Osteocyte (in vitro differentiated cells): ENCODE results near the gene ANP32B. TPM values are rescaled to one million over a fixed set of nuclear protein-coding genes. Genes with fewer than 3 reads are reported as not detected.
A peak's percentile ranks its signal among the peaks of the same experiment; 100 is the strongest.

Source experiments
- DNase-seq: peaks from one replicate; pipeline ENCODE4 v3.0.0; 2021; ENCODE audit warnings: mixed read lengths; ENCODE audit not compliant: unreplicated experiment; ENCODE audit errors: extremely low spot score
- H3K27ac Mint-ChIP-seq: one replicate; pipeline ENCODE4 v1.8.0; 2021; ENCODE audit warnings: mild to moderate bottlenecking, mixed read lengths; ENCODE audit not compliant: unreplicated experiment
- H3K27me3 Mint-ChIP-seq: one replicate; pipeline ENCODE4 v1.8.0; 2021; ENCODE audit warnings: mixed read lengths; ENCODE audit not compliant: unreplicated experiment
- H3K36me3 Mint-ChIP-seq: one replicate; pipeline ENCODE4 v1.8.0; 2021; ENCODE audit warnings: mixed read lengths; ENCODE audit not compliant: unreplicated experiment
- H3K4me1 Mint-ChIP-seq: one replicate; pipeline ENCODE4 v1.8.0; 2021; ENCODE audit warnings: mixed read lengths; ENCODE audit not compliant: unreplicated experiment
- H3K4me3 Mint-ChIP-seq: one replicate; pipeline ENCODE4 v1.8.0; 2021; ENCODE audit warnings: mild to moderate bottlenecking, moderate library complexity, mixed read lengths; ENCODE audit not compliant: unreplicated experiment
- H3K9me3 Mint-ChIP-seq: one replicate; pipeline ENCODE4 v1.8.0; 2021; ENCODE audit warnings: mixed read lengths; ENCODE audit not compliant: unreplicated experiment
- CTCF ChIP-seq: fragments of 200-600 bp; sonication (generic); IDR thresholded peaks from 2 replicates; pipeline ENCODE4 v1.5.0; 2021; ENCODE audit warnings: antibody characterized with exemption, mild to moderate bottlenecking, moderate library complexity
- total RNA-seq: library from RNA; stranded (reverse); gene quantifications from 2 replicates; pipeline ENCODE4 v1.2.1, GENCODE V29; 2021

Gene ANP32B
- total RNA-seq, 1 donor from 2014 or later: 114 TPM

- H3K27ac Mint-ChIP-seq: peak overlapping the region; percentile 78
- no peak for TF ChIP-seq CTCF
- H3K4me3 Mint-ChIP-seq: peak overlapping the region; percentile 78
- H3K27me3 Mint-ChIP-seq: peaks cover 6% of the 10 kb centered on the region
- H3K36me3 Mint-ChIP-seq: no peaks in the 10 kb centered on the region
- DNase-seq: peak; percentile 84
- H3K4me1 Mint-ChIP-seq: peaks cover 41% of the 10 kb centered on the region
- H3K9me3 Mint-ChIP-seq: no peaks in the 10 kb centered on the region
Measured at GRCh38 chr9:97983589-97984187, 547 bp downstream of the ANP32B start.

- peak; percentile 90 for DNase-seq
- Mint-ChIP-seq H3K9me3 (no peaks in the 10 kb centered on the region), H3K27me3 (peaks cover 3% of the 10 kb centered on the region), H3K4me3 (peak overlapping the region; percentile 68), H3K27ac (no peak overlapping the region), H3K36me3 (no peaks in the 10 kb centered on the region), H3K4me1 (peaks cover 48% of the 10 kb centered on the region)
- no peak for TF ChIP-seq CTCF
Measured at GRCh38 chr9:97984188-97985057, 1.3 kb downstream of the ANP32B start.

DNA sequence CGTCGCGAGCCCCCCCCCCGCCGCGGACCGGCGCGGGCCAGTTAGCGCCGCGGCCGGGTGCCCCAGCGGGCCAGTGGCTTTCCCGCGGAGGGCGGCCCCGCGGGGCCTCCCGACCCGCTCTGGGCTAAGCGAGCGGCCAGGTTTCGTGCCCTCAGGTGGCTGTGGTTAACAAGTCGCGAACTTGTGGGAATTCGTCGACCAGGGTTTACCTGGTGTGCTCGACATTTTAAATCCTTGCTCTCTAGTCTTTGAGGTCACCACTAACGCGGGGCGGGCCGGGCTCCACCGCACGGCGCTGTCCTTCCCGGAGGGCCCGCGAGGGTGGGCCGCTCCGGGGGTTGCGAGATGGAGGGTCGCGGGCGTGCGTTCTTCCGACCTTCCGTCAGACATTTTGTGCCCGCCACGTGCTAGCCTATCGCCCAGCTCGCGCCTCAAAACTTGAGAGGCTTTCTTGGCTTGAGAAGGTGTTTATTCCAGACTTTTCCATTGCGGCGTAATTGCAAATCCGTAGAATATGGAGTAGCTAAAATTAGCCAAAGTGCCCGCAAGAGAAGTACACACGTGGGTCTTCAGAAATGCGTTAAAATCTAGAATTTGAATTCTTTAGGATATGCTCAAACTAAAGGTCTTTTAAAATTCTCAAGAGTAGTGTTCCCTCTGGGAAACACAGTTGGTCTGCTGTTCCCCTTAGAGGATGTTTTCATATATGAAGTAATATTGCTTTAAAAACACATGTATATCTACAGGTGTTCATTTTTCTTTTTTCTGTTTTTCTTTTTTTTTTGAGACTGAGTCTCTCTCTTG, 2.1 kb downstream of the ANP32B start:
- Mint-ChIP-seq H3K27me3 (no peaks in the 10 kb centered on the region), H3K36me3 (no peaks in the 10 kb centered on the region), H3K4me1 (peaks cover 56% of the 10 kb centered on the region), H3K9me3 (no peaks in the 10 kb centered on the region), H3K4me3 (peak overlapping the region; percentile 75), H3K27ac (peak overlapping the region; percentile 87)
- DNase-seq: no peak
- TF ChIP-seq CTCF: no peak

DNA sequence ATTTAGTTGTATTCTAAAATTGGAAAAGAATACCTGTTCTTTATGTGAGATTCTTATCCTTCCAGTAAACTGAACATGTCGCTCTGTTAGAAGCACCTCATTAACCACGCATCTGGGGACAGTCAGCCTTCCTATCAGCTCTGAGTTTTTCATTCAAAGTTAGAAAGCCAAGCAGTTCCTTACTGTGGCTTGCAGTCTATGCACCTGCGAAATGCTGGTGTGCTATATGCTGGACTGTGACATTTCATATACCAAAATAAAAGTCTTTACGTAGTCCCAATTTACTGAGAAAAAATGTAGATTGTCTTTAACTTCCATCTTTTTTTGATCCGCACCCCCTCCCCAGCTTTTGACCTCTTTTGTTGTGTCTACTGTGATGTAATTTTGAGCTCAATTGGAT, 4.3 kb downstream of the ANP32B start:
- peaks cover 55% of the 10 kb centered on the region for H3K4me1 Mint-ChIP-seq
- H3K4me3 Mint-ChIP-seq: no peak overlapping the region

More for the DNA sequence above, 4.3 kb downstream of the ANP32B start:
- Mint-ChIP-seq H3K27ac (no peak overlapping the region), H3K9me3 (no peaks in the 10 kb centered on the region), H3K27me3 (no peaks in the 10 kb centered on the region), H3K36me3 (no peaks in the 10 kb centered on the region)
- DNase-seq: no peak
- TF ChIP-seq CTCF: no peak
